Choroid plexus epithelial cell (primary cell): ENCODE data around the gene OR2V2.

Experiments used
- DNase-seq: peaks from one replicate; pipeline ENCODE4 v3.0.0-alpha.2; 2010; ENCODE audit warnings: low read depth
- H3K4me3 ChIP-seq: 2 replicates; pipeline ENCODE4 v1.5.1; 2011; ENCODE audit warnings: low read depth, mild to moderate bottlenecking, control low read depth, low read length, moderate library complexity
- TF ChIP-seq, protein P1 (sequence below): conservative IDR thresholded peaks from 2 replicates; pipeline ENCODE4 v1.5.1; 2011; ENCODE audit warnings: low read depth, mild to moderate bottlenecking, control low read depth, inconsistent platforms, low read length, moderate library complexity

OR2V2 gene

DNA sequence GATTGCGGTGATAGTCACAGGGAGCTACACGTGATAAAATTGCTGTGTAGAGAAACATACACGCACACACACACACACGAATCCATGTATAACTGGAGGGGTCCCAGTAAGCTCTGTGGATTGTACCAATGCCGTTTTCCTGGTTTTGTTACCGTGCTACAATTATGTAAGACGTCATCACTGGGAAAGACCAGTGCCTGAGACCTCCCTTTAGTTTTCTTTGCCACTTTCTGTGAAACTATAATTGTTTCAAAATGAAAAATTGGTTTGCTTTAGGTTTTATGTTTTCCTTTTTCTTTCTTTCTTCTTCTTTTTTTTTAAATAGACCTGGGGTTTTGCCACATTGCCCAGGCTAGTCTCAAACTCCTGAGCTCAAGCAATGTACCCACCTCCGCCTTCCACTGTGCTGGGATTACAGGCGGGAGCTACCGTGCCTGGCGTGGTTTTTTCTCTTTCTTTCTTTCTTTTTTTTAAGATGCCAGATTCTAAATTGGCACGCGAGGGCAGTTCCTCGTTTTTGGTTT, 21.3 kb downstream of the OR2V2 start:
- no peak for DNase-seq
- TF ChIP-seq, protein P1, sequence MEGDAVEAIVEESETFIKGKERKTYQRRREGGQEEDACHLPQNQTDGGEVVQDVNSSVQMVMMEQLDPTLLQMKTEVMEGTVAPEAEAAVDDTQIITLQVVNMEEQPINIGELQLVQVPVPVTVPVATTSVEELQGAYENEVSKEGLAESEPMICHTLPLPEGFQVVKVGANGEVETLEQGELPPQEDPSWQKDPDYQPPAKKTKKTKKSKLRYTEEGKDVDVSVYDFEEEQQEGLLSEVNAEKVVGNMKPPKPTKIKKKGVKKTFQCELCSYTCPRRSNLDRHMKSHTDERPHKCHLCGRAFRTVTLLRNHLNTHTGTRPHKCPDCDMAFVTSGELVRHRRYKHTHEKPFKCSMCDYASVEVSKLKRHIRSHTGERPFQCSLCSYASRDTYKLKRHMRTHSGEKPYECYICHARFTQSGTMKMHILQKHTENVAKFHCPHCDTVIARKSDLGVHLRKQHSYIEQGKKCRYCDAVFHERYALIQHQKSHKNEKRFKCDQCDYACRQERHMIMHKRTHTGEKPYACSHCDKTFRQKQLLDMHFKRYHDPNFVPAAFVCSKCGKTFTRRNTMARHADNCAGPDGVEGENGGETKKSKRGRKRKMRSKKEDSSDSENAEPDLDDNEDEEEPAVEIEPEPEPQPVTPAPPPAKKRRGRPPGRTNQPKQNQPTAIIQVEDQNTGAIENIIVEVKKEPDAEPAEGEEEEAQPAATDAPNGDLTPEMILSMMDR = no peak
- H3K4me3 ChIP-seq = no peak overlapping the region

DNA sequence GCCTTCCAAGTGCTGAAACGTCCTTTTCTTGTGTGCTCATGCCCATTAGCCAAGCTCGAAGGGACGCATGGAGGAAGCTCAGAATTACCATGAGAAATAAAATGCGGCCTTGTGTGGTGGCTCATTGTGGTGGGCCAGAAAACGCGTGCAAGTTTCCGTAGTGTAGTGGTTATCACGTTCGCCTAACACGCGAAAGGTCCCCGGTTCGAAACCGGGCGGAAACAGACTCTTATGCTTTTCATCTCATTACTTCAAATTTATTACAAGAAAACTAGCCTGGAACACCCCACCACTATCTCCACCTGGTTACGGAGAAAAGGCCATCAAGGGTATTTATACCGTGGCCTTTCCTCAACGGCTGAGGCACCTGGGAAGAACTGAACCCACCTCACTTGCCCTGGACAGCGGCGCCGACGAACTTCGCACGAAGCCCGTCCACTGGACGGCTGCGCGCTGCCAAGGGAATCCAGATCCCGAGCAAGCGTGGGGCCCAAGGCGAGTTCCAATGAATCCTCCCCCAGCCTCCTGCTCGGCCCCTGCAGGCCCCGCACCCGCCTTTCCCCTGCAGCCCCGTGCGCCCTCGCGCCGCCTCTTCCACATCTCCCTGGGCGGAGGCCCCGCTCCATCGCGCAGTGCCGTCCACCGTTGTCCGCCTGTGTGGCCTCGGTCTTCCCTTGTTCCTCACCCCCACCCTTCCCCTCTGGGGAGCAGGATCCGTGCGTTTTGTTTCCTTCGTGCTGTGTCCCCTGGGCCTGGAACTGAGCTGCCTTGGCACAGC, 22.3 kb downstream of the OR2V2 start:
- peak; percentile 77 for DNase-seq
- H3K4me3 ChIP-seq = peak overlapping the region; percentile 28

DNA sequence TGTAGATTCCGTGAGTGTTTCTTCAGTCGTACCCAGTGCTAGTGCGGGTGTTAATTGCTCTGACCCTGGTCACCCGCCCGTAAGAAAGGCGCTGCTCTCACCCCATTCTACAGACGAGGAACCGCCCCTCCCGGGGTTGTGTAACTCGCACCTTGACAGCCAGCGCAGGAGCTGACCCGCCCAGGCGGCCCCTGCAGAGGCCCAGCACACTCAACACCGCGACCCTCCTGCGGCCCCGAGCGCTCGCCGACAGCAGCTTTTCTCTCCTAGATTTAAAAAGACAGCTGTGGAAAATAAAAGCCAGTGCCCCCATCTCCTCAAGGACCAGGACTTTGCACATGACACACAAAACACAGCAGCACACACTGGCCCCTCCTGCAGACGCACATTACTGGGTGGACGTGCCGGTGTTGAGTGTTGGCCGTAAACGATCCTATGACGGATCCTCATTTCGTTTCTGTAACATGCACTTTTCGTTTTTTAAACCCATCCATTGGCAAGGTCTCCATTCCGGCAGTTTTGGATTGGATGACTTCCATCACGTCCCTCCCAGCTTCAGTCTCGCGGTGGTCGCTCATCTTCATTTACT, 22.9 kb downstream of the OR2V2 start:
- TF ChIP-seq, protein P1 = no peak
- H3K4me3 ChIP-seq = peak overlapping the region; percentile 28
- no peak for DNase-seq

DNA sequence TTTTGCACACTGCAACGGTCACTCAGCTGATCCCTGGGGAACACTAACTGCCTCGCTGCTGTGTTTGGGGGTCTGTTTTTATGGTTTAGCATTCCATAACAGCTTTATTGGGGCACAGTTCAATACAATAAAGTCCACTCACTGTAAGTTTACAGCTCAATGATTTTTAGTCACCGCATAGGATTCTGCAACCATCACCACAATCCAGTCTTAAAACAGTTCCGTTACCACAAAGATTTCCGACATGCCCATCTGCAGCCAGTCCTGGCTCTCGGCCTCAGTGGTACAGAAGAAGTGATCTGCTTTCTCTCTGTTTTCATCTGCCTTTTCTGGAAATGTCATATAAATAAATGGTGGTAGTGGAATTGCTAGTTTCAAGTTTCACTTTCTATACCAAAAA, 23.6 kb downstream of the OR2V2 start:
- DNase-seq = no peak
- TF ChIP-seq, protein P1 = no peak
- H3K4me3 ChIP-seq = no peak overlapping the region

DNA sequence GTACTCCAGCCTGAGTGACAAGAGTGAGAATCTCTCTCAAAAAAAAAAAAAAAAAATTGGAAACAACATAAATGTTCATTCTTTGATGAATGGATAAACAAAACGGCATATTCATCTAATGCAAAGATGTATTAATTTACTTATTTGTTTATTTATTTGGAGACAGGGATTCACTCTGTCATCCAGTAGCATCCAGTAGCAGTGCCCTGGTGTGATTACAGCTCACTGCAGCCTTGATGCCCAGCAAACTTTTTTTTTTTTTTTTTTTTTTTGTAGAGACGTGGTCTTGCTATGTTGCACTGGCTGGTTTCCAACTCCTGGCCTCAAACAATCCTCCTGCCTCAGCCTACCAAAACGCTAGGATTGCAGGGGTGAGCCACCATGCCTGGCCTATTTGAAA, 24.4 kb downstream of the OR2V2 start:
- H3K4me3 ChIP-seq = no peak overlapping the region
- TF ChIP-seq, protein P1 = no peak

DNA sequence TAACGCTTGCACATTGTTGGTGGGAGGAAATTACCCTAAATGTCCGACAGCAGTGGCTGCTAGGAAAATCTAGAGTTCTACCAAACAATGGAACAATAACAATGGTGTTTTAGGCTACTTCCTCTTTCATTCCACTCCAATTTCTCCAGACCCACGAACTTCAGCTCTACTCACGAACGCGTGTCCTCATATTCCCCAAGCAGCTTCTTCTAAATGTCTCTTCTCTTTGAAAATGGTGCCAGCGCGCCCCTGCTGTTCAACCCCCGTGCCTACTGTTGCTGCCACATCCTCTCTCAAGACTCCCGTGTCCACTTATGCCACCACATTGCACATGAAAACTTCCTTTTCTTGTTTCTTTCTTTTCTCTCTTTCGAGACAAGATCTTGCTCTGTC, 25.6 kb downstream of the OR2V2 start:
- DNase-seq = no peak
- H3K4me3 ChIP-seq = no peak overlapping the region
- TF ChIP-seq, protein P1 = no peak

More for the DNA sequence above, 24.4 kb downstream of the OR2V2 start:
- DNase-seq = no peak

DNA sequence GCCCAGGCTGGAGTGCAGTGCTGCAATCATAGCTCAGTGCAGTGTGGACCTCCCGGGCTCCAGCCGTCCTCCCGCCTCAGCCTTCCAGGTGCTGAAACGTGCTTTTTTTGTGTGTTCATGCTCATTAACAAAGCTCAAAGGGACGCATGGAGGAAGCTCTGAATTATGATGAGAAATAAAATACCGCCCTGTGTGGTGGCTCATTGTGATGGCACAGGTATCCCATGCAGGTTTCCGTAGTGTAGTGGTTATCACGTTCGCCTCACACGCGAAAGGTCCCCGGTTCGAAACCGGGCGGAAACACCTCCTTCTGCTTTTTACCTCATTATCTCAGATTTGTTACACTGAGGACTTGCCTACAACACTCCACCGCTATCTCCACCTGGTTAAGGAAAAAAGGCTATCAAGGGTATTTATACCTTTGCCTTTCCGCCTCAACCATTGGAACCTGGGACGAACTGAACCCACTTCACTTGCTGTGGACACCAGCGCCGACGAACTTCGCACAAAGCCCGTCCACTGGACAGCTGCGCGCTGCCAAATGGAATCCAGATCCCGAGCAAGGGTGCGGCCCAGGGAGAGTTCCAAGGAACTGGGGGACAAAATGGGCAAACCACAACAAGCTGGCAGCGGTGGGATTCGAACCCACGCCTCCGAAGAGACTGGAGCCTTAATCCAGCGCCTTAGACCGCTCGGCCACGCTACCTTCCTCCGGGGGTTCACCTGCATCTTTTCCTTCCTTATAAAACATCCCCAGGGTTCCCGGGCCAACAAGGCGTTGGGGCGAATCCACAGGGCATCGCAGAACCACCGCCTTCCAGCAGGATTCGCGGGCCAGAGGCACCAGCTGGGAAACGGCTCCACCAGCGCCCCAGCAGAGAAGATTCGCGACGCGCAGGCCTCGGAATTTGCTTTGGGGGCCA, 26.3 kb downstream of the OR2V2 start:
- TF ChIP-seq, protein P1 = no peak
- peak; percentile 54 for DNase-seq
- H3K4me3 ChIP-seq = no peak overlapping the region
